Mesenteric fat pad (tissue), 1 donor: Measurements from ENCODE around the gene LTF. TPM values are rescaled to one million over a fixed set of nuclear protein-coding genes. Genes with fewer than 3 reads are reported as not detected.
"Not testable (repeated sequence)": the region's sequence is repeated elsewhere in the genome, so short reads cannot be mapped to it uniquely, and the experiment has no call there.

ENCODE experiments used
- DNase-seq: peaks from one replicate; pipeline ENCODE4 v3.0.0-alpha.2; 2020; ENCODE audit warnings: low spot score
- total RNA-seq: library from RNA; stranded (reverse); fragmentation: NEBNext Ultra II Directional; extraction: Animal tissue kit (Norgen Biotek cat#: 25700); gene quantifications from one replicate; pipeline ENCODE4 v1.2.1, GENCODE V29; 2021
- donor health status: DM: yes; HTN: yes; CAD: no.

Gene LTF
- total RNA-seq, 1 donor from 2014 or later: 4.3 TPM

DNA sequence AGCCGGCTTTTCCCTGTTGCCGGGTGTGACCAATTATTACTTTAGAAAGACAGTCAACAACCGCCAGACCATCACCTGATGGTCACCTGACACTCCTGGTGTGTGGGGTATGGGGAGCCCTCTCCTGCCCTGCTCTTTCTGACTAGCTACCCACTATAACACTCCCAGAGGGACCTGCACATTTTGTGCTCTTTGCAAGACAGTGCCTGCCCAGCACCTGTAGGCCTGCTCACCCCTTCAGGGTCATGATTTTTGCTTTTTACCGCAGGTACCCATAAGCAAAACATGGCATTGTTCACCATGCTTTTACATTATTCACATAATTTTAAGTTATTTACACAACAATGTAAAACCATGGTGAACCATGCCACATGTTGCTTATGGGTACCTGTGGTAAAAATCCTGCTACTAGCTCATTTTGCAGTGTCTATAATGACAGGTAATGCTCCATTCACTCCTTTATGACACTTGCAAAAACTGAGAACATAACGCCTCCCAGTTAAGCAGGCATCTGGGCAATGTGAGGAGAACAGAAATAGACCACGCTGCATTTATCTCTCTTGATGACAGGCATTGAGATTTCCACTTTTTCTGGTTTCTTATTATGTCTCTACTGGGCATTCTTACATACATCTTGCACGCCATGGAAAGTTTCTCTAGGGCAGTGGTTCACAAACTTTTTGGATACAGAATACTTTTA is 47.7 kb downstream of the LTF start:
- no peak for DNase-seq

DNA sequence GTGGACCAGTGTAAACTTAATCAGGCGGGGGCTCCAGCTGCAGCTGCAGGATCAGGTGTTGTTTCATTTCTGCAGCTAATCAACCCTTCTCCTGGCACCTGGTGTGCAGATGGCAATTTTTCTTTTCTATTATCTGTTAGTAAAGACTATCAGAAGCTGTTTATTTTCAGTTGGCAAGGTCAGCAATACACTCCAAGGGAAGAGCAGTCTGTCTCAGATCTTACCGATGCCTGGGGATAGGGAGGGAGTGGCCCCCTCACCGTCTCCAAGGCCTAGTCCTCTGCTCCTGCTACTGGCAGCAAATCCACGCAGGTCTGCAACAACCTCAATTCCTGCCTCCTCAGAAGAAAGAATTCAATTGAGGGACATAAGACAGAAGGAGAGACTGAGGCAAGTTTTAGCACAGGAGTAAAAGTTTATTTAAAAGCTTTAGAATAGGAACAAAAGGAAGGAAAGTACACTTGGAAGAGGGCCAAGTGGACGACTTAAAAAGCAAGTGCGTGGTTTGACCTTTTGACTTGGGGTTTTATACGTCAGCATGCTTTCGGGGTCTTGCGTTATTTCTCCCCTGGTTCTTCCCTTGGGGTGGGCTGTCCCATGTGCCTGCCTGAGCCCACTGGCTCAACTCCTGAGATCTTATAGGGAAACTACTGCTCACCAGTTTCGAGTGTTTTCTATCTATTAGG is 48.4 kb downstream of the LTF start:
- no peak for DNase-seq

- DNase-seq: no peak
Observed at GRCh38 chr3:46414739-46415138, 50.0 kb downstream of the LTF start.

DNA sequence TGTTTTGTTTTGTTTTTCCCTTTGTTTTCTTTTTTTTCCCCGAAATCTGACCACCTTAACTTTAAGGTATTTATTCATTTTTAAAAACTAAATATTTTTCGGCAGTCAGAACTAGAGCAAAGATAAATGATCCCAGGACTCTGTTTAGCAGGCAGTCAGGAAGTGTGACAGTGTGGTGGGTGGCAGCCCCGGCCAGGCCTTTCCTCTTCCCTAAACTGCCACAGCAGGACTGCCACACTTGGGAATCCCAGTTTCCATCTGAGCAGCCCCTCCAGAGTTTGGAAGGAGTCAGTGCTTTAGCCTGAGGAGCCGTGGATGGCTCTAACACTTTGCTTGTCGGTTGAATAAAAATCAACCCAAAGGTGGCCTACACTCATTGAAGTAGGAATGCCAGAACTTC is 50.8 kb downstream of the LTF start:
- DNase-seq: no peak

- no peak for DNase-seq
Observed at GRCh38 chr3:46412786-46413298, 51.9 kb downstream of the LTF start.

- DNase-seq: no peak
Observed at GRCh38 chr3:46411271-46411670, 53.4 kb downstream of the LTF start.

DNA sequence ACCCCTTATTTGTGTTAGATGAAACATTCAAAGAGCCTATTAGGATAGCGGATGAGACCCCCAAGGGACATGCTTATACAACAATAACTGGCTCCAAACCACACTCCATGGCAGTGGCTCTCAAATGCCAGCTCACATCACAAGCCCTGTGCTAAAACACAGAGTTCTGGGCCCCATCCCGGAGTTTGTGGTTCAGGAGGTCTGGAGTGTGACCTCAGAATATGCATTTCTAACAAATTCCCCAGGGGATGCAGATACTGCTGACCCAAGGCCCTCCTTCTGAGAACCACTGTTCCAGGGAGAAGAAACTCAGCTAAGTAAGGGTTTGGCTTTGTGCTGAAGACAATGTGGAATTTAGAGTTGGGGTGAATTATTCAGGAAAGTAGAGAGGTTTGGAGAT is 54.0 kb downstream of the LTF start:
- DNase-seq: no peak

DNA sequence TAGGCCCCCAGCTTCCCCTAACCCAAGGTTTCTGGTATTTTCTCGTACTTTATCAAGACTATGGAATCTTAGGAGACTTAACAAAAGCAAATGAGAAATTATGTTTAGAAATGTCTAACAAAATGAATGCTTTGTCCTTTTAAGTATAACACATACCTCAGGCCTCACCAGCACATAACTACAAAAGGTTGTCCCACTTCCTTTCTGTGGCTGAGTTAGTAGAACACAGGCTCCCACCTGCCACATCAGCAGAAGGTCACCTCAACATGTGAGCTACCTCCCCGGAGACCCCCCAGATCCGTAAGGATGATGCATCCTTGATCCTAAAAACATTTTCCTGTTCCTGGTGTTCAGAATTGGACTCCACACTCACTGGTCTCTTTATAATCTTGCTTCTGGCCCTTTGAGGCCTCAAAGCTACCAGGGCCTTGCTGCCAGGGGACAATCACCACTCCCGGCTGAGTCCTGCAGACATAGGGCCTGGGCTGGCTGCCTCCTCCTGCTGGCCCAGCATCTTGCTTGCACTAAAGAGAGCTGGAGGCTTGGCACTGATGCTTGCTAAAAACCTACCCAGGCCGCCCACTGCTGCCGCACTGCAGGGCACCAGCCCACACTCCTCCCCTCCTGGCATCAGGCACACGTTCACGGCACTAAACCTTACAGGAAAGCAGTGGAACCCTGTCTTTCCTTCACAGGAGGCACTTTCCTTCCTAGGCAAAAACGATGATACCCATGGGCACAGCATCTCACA is 54.8 kb downstream of the LTF start:
- no peak for DNase-seq

DNA sequence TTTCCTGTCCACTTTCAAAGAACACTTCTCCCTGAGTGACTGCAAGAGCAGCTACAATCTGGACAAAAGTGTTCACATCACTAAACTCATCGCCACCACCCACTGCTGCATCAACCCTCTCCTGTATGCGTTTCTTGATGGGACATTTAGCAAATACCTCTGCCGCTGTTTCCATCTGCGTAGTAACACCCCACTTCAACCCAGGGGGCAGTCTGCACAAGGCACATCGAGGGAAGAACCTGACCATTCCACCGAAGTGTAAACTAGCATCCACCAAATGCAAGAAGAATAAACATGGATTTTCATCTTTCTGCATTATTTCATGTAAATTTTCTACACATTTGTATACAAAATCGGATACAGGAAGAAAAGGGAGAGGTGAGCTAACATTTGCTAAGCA is 55.9 kb downstream of the LTF start:
- no peak for DNase-seq

DNA sequence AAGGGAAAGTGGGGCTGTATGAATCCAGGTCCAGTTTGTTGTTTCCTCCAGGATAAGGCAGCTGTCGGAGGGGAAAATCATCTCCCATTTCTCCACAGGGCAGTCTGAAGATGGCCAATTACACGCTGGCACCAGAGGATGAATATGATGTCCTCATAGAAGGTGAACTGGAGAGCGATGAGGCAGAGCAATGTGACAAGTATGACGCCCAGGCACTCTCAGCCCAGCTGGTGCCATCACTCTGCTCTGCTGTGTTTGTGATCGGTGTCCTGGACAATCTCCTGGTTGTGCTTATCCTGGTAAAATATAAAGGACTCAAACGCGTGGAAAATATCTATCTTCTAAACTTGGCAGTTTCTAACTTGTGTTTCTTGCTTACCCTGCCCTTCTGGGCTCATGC is 56.7 kb downstream of the LTF start:
- no peak for DNase-seq

DNA sequence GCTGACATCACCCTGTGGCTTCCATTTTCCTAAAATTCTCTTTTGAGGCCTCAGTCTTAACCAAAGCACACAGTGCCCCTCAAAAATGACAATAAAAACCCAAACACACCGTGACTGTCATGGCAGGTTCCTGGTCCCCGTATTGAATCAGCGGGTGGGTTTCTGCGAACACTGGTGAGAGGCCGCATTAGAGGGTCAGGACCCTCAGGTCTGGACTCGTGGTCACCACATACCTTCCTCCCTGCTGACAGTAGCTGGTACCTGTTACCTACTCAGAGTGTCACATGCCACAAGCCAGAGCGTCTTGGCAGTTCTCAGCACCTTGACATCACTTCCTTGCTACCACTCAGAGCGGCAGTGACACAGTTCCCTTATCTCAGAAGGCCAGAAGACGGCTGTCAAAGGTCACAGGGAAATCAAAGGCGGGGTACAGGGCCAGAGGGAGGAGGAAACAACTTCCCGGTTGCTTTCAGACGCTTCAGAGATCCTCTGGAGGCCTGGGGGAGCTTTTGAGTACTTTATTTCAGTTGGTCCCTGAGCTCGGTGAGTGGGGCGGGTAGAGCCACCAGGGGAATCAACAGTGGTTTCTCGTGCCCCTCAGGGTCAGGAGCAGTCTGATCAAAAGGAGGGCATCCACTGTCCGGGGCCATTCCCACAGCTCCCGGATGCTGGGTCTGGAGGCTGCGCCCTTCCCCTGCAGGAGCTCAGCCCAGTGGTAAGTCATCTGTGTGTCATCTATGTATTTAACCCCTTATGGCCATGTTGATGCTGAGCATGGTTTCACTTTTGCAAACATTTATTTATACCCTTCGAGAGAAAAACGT is 57.7 kb downstream of the LTF start, which contains the start of the genes CCR5AS and CCRL2:
Gene CCR5AS, minus strand, starts transcription at position 279 of the 824 bp plus-strand sequence.
Gene CCRL2, plus strand, starts transcription at position 472 of the 824 bp plus-strand sequence. CDS start 821 bp downstream, outside the sequence.
- DNase-seq: no peak

DNA sequence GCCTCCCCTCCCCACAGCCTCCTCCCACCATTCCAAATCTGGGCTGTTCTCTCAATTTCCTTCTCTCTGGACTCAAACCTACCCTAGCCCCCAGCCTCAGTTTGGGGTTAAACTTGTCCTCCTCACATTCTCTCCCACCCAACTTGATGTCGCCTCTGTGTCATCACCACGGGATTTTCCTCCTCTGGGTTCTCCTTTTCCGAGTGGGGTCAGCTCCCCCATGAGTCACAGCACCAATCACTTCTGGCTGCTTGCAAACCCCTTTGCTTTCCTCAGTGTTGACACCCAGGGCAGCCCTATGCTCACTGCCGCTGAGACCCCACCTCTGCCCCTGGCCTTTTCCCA is 58.3 kb downstream of the LTF start:
- DNase-seq: no peak

DNA sequence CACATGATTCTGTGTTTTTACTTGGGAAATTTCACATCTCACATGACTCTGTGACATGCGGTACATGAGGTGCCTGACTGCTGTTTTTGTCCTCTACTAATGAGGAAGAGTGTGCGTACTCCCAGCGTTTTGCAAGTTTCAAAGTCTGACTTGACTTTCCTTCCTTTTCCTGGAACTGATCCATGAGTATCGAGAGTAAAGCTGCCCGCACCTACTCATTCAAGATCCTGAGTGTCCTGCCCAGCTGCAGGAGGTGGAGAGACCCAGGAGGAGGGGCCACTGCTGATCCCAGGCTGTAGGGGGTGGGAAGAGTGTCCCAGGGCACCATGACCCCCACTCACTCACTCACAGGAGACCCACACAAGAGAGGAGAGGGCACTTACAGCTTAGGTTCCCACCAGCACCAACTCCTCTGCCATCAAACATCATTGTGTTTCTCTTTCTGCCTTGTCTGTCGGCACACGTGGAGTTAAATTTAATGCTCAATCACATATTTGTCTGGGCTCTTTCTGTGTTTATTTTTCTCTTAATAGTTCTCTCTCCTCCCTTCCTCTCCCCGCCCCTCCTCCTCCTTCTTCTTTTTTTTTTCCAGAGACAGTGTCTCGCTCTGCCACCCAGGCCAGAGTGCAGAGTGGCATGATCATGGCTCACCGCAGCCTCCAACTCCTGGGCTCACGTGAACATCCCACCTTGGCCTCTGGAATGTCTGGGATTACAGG is 59.2 kb downstream of the LTF start:
- no peak for DNase-seq

GRCh38 chr3:46402902-46403301 is 61.8 kb downstream of the LTF start:
- not testable (repeated sequence) for DNase-seq

DNA sequence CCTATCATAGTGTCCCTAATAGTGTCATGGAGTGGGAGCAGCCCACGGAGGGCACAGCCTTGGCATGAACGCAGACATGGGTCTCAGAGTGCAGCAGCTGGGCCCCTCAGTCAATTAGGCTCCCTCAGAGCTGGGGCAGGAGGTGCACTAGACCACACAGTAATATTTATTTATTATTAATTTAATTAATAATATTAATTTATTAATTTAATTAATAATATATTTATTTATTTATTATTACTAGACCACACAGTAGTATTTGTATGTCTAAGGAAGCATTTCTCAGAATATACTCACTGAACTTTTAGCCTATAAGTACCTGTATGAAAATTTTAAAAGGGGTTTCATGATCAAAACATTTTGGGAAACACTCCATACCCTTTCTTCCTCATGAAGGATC is 63.1 kb downstream of the LTF start:
- DNase-seq: no peak

- no peak for DNase-seq
Observed at GRCh38 chr3:46400846-46401245, 63.9 kb downstream of the LTF start.

DNA sequence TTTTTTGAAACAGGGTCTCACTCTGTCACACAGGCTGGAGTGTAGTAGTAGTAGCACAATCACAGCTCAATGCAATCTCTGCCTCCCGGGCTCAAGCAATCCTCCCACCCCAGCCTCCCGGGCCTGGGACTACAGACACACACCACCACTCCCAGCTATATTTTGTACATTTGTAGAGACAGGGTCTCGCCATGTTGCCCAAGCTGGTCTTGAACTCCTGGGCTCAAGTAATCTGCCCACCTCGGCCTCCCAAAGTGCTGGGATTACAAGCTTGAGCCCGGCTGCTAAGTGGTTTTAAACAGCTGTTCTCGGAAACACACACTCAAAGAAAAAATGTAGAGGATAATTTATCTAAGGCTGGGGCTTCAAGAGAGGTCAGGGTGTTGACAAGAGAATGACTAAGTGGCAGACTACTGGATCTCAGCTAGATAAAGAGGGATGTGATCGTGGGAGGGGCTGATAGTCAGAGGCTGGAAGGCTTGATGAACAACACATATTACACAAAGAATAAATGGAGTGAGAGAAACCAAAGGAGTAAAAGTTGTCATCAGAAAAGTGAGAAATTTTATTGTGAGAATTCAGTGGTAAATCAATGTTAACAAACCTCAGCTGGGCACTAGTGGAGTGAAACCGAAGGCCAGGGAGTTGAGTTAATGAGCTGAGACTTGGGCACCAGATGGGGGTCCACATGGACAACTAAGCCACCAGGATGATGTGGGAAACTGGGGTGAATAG is 64.5 kb downstream of the LTF start:
- no peak for DNase-seq

DNA sequence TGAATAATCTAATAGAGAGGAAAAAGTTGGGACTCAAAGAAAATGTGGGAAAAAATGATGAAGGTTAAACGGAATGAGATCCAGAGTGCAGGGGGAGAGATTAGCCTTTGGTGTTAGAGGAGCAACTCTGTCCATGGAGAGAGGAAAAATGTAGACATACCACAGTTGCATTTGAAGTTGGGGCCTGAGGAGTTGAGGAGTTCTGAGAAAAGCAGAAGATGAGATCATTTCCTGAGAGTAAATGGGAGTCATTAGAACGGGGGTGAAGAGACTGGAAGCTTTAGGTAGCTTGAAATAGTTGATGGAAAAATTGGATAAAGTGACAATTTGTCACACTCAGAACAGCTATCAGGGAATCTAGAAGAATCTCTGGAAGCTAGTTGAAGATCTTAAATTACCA is 65.1 kb downstream of the LTF start:
- no peak for DNase-seq

DNA sequence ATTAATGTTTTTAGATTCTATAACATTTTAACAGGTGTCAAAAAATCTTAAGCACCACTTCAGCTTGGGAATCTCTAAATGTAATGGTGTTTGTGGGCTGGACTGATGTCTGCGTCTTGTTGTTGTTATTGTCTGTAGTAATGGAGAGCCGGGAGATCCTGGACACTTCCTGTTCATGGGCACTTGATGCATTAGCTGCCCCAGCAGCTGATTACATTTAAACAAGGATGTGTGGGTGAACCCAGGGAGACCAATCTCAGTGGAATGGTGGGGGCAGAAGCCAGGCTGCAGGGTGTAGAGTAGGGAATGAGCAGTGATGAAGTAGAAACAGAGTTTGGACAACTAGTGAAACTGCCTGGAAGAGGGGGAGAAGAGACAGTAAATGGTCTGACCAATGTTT is 65.6 kb downstream of the LTF start:
- no peak for DNase-seq
